ENCODE measurements around the gene TPSG1.
"Not testable (repeated sequence)": the region's sequence is repeated elsewhere in the genome, so short reads cannot be mapped to it uniquely, and the experiment has no call there.

The TPSG1 gene

GRCh38 chr16:1196494-1196893 is 28.6 kb downstream of the TPSG1 start:
- TF ChIP-seq CTCF (IDR thresholded peaks at IDR 0.05; ENCODE audit: extremely low read depth, missing control alignments), result no peak

GRCh38 chr16:1195393-1195666 is 29.7 kb downstream of the TPSG1 start:
- TF ChIP-seq CTCF (IDR thresholded peaks at IDR 0.05; ENCODE audit: extremely low read depth, missing control alignments), result no peak
- DNase-seq (ENCODE audit: low spot score), result no peak

More at GRCh38 chr16:1196494-1196893, 28.6 kb downstream of the TPSG1 start:
- DNase-seq (ENCODE audit: low spot score), result no peak

- peak; percentile 76 for DNase-seq (ENCODE audit: low spot score)
Measured at GRCh38 chr16:1194665-1195392, 30.2 kb downstream of the TPSG1 start.

GRCh38 chr16:1193825-1194581 is 31.1 kb downstream of the TPSG1 start:
- TF ChIP-seq CTCF (IDR thresholded peaks at IDR 0.05; ENCODE audit: extremely low read depth, missing control alignments), result no peak
- DNase-seq (ENCODE audit: low spot score), result no peak

More at GRCh38 chr16:1194665-1195392, 30.2 kb downstream of the TPSG1 start:
- TF ChIP-seq CTCF (IDR thresholded peaks at IDR 0.05; ENCODE audit: extremely low read depth, missing control alignments), result peak; percentile 29

GRCh38 chr16:1193143-1193824 is 31.8 kb downstream of the TPSG1 start:
- no peak for DNase-seq (ENCODE audit: low spot score)
- TF ChIP-seq CTCF (IDR thresholded peaks at IDR 0.05; ENCODE audit: extremely low read depth, missing control alignments), result no peak

- no peak for TF ChIP-seq CTCF (IDR thresholded peaks at IDR 0.05; ENCODE audit: extremely low read depth, missing control alignments)
- DNase-seq (ENCODE audit: low spot score), result no peak
Measured at GRCh38 chr16:1192384-1193073, 32.5 kb downstream of the TPSG1 start.

GRCh38 chr16:1190789-1191188 is 34.3 kb downstream of the TPSG1 start:
- not testable (repeated sequence) for DNase-seq (ENCODE audit: low spot score)

Measured in GM20000 (cell line).